GM19455 (cell line): ENCODE results near the gene CPD.

Experiments
- ATAC-seq: cut with Tn5 transposase; IDR thresholded peaks from one replicate; pipeline ENCODE4 v1.9.1; 2021; ENCODE audit not compliant: unreplicated experiment

CPD gene

DNA sequence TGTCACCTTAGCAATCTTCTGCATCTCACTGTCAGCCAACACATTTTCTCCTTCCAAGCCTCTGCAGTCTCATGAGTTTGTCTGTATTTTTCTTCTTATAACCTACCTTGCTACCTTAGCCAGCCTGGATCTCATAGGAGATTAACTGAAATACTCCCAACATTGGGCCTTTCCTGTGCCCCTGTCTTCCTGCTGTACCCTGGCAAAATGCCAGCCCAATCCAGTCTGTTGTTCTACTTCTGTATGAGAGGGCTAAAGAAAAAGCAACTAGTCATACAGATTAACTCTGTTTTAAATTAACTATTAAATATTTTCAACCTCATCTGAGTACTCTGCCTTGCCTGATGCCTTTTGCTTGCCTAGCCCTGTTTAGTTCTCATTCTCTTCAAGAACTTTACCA is 116.9 kb downstream of the CPD start:
- no peak for ATAC-seq

GRCh38 chr17:30503558-30503957 is 124.8 kb downstream of the CPD start:
- ATAC-seq, result no peak

GRCh38 chr17:30505868-30506417 is 127.2 kb downstream of the CPD start:
- no peak for ATAC-seq

- ATAC-seq, result no peak
Measured at GRCh38 chr17:30506481-30506880, 127.8 kb downstream of the CPD start.

DNA sequence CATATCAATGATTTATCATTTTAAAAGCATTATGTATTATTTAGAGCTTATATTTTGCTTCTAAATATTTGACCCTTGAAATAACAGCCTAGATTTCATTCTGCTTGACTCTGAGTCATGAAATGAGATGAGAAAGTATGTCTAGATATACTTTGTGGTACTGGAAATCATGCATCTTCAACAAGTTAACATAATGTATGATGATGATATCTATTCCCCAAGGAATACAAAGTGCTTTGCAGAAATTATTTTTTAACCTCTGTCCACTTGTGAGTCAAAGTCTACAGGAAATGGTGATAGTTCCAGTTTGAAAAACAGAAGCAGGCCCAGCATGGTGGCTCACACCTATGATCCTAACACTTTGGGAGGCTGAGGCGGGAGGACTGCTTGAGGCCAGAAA is 134.6 kb downstream of the CPD start:
- no peak for ATAC-seq

- ATAC-seq, result no peak
Measured at GRCh38 chr17:30514895-30515596, 136.3 kb downstream of the CPD start.

DNA sequence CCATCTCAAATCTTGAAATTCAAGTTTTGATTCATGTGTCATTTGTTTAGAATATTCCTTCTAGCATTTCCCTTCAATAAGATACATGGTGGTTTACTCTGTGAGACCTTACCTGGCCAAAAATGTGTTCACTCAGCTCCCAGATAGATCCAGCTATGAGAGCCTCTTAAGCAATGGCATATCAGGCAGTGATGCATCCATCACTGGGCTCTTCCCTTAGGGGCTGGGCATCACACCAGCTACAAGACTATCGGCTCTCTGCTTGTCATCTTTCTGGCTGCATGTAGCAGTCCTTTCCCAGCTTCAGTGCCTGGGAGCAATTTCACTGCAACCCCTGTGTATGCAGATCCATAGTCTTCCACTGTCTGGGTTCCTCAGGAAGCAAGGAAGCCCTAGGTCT is 139.1 kb downstream of the CPD start:
- ATAC-seq, result no peak

DNA sequence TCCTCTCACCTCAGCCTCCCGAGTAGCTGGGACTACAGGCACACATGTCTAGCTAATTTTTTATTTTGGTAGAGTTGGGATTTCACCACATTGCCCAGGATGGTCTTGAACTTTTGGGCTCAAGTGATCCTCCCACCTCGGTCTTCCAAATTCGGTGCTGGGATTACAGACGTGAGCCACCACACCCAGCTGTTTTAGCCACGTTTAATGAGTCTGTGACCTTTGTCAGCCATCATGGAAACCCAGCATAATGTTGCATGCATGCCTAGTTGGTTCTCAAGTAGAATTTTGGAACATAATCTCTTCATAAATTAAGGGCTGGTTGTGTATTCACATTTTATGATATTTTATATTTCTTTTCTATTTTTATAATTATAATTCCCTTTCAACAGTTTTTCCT is 140.4 kb downstream of the CPD start:
- no peak for ATAC-seq
